Activated T-cell treated with anti-CD3 and anti-CD28 coated beads, Interleukin-2, amount 50 U/mL, for 48 hours (primary cell): Measurements from ENCODE around the gene FAP.

Experiments used
- DNase-seq, 2 experiments: peaks; one replicate each; pipeline ENCODE4 v3.0.0-alpha.2; 2020

Gene FAP

DNA sequence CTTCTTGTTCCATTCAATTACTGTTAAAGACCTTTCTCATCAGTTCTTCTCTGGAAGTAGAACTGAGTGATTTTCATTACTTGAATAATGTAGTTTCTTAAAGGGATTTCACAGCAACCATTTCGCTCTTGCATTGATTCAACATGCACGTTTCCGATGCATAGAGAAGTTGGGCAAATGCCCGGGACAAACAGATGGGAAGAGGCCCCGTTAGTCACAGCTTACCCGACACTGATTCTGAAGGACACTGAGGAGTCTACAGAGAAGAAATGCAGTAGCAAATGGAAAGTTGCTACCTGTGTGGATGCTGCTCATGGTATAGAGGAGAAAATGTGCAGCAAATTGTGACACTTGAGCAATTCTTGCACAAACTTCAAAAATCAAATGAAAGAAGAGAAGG is 58.9 kb downstream of the FAP start:
- no peak for DNase-seq

DNA sequence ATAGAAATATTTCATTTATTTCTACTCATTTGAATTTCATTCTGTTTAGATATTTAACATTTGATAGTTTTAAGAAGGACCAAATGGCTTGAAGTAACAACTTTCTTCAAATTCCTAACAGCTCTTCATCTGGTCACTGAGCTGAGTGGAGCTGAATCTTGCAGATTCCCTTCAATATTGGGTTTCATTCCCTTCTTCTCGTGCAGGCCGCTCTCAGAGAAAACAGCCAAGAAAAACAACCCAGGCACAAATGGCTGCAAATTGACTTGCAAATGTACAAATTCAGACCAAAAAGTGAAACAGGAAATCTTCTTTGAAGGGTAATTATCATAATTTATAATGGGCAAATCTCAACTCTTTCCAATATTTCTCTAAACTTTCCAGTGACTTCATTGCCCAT is 60.9 kb downstream of the FAP start:
- no peak for DNase-seq

DNA sequence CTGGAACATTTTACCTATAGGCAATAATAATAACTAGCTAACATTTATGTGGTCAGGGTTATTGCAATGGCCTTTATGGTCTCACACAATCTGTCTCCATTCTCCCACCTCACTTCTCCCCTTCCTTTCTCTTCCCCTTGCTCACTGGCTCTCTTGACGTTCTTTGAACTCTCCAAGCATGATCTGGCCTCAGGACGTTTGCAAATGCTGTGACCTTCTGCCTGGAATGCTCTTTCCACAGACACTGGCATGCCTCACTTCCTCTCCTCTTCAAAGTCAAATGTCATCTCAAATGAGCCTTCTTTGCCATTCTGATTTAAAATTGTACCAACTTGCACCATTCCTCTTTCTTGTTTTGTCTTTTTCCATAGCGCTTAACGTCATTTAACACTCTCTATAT is 65.9 kb downstream of the FAP start:
- DNase-seq = no peak

DNA sequence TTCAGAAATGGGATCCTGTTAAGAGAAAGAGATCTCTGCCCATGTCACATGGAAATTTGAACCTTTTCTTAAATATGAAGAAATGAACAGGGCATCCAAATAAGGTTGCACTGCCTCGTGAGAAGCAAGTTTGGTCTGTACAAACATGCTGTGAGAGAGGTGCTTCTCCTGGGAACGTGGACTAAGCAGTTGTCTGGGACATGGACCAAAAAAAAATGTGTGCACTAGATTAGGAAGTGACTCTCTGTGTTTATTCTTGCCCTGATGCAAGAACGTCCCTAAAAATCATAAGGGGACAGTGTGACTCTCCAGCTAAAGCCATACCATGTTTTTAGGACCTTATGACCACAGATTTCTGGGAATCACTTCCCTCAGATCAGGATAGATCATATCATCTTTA is 67.5 kb downstream of the FAP start:
- DNase-seq = no peak

DNA sequence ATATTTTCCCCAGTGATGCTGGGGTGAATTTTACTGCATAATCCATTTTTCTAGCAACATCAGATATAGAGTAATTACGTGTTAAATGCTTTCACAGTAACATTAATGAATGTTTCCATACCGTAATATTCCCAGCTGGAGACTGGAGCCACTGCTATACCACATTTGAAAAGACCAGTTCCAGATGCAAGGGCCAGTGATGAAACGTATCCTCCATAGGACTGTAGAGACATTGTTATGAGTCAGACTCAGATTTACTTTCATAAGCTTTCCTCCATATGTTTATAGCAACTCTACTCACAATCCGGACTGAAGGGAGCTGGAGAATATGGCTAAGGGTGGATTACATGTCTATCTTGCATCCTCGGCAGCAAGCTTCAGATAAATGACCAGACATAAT is 68.5 kb downstream of the FAP start:
- no peak for DNase-seq

DNA sequence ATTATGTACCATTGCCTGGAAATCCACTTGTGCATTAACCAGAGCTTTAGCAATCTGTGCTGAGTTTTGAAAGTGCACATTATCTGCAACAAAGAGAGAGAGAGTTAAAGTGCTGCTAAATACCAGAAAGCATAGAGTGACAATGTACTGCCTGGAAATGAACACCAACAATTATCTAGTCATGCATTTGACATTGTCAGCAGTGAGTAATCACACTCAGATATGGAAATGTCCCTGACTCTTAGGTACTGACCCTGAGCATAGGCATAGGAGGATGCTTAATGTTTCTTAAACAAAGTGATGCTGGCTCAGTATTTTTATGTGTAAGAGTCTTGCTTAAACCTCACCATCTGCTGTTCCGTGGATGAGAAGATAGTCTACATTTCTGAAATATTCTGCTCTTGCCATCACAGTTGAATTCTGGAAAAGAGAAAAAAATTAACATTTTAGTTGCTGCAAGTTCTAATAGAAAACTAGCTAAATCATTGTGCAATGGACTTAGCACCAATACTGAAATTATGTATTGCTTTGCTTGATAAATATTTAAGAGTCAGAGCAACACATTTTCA is 70.4 kb downstream of the FAP start:
- DNase-seq = no peak

DNA sequence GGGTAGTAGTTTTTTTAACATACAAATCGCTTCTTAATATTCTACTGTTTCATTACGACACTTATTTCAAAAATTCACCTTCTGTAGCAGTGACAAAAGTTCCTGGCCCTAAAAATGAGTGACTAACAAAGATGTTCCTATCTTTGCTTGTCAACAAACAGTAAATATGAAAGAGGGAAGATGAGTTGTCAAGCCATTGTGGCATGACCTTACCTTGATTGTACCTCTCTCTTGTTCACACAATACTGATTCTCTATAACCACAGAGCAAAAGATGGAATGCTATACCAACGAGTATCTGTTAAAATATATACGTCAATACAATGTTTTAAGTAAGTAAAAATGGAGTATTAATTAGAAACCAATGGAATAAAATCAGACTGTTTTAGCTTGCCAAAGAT is 76.5 kb downstream of the FAP start:
- no peak for DNase-seq

DNA sequence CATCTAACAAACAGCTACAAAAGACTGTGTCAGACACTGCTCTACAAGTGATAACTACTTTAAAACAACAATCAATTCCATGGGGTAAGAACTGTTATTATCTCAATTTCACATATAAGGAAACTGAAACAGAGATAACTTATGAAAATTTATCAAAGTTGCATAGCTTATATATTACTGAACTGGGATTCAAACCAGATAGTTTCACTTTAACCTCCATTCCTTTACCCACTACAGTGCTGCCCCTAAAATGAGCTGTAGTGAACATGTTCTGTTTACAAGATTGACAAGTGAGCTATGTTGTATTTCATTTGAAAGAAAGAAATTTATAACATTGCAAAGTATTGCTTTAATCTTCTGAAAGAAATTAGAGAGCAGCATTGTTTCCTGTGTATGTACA is 77.1 kb downstream of the FAP start:
- DNase-seq = no peak

DNA sequence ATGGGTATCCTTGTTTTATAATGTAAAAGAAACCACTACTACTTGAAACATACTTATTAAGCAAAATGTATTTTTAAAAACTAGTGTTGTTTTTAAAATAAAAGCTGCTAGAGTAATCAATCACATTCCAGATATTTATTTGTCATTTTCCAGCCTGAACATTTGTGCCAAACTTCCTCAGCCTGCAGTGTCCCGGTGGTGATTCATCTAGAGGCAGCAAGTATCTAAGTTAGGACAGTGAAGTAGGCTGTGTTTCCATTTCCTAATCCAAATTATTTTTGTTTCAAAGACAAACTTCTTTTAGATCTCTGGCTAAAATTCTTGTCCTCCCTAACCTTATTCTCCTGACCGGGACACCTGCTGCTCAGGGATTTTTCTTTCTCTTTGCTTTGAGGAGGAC is 78.4 kb downstream of the FAP start:
- no peak for DNase-seq

DNA sequence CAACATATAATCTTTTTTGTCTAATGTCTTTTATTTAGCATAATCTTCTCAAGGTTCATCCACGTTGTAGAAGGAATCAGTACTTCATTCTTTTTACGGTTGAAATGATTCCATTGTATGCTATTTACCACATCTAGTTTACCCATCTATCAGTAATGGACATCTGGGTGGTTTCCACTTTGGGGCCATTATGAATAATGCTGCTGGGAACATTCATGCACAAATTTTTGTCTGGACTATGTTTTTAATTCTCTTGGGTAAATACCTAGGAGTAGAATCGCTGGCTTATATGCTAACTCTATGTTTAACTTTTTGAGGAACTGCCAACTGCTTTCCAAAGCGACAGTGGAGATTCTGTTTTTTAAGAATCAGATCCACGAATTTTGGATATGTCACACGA is 83.8 kb downstream of the FAP start:
- no peak for DNase-seq

DNA sequence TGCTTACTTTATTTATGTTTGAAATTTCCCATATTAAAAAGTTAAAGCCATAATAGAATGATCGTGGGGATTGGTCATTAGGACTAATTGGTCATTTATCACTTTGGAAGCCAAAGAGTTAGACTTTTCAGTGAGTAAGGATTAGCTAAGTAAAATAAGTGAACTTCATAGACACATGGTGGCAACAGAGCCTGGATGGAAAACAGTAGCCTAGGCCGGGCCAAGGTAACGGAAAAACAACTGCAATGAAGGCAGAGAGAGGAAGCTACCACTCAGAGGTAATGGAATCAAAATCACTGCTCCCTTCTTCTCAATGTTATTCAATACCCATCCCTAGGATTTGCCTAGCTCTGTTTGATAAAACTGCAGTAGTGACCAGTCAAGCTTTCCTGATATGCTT is 87.1 kb downstream of the FAP start:
- DNase-seq = no peak

DNA sequence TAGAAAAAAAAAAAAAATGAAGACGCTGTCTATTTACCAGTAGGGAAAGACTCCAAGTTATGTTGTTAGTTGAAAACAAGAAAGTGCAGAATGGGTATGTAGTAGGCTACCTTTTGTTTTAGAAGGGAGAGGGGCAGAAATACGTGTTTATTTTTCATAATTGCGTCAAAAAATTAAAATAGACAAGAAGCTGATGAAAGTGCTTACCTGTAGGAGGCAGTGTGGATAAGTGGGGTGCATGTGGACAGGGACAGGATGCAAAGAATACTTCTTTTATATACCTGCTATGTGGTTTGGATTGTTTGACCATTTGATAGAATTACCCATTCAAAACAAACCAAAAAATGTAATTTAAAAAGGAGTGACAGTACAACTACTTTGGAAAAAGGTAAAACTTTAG is 88.2 kb downstream of the FAP start:
- no peak for DNase-seq

DNA sequence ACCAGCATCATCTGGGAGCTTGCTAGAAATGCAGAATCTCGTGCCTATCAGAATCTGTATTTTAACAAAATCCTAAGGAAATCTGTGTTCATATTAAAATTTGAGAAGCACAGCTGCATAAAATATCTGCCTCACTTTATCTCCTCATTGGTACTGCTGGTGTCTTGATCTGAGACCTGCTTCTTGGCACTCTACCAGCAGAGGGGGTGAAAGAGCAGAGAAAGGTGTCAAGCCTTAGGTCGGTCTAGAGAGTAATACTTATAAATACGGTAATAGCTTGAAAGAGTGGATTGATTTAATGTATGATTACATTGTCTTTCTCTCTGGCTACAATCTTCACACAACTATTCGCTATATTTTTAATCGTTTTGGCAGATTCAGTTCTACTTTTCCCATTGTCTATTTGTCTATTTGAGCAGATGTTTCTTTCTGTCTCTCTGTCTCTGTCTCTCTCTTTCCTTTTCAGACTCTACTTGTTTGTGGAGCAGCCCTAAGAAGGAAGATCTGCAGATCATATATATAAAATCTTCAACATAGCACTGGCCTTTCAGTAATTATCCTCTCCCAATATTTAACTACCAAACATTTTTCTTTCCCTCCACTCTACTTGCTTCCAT is 89.5 kb downstream of the FAP start:
- peak; percentile 71 for DNase-seq

DNA sequence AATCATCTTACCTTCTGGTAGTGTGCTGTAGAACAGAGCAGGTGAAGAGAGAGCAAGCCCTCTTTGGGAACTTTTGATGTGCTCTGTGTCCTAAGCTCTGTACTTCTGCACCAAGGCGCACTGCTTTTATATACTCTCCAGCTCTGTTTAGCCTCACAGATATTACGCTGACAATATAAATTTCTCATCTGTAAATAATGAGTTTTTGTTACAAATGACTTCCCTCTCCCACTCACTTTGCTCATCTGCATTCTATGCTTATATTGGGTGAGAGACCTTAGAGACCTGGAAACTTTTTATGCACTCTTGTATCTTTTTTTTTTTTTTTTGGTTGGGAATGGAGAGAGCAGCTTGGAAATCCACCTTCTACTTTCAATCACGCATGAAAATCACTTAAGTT is 91.1 kb downstream of the FAP start, which contains the start of gene GCG:
Gene GCG, minus strand, starts transcription at position 101 of the 400 bp plus-strand sequence. CDS start 3,069 bp downstream, outside the sequence.
- no peak for DNase-seq

DNA sequence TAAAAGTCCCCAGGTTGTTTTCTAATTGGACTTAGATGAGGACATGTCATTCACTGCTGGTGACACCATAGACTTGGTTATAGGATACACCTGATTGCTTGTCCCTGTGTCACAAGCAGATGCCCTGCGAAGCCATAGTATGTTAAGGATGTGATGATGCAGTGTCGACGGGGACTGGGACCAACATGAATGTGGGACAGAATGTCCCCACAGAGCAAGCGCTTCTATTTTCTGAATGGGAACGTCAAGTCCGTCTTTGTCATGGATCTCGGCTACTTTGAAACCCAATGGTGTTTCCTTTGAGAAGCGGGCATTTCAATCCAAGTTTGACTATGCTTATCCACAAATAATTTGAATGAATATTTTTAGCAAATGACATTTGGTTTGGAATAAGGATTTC is 93.3 kb downstream of the FAP start:
- no peak for DNase-seq

DNA sequence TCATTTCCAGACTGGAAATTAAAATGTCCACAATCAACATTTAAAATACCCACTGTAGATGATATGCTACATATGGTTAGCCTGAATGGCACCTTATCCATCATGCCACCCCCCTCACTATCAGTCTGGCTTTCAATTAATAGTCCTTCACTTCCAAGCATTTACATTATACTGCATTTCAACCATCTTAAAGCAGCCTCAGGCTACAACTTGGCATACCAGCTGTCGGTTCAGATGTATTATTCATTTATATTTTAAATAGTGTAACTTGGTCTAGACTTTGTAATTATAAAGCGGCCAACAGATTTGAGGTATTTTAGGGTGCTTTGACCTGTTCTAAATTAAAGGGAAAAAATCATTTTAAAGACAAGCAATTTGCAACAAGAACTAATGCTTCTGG is 93.8 kb downstream of the FAP start:
- no peak for DNase-seq

DNA sequence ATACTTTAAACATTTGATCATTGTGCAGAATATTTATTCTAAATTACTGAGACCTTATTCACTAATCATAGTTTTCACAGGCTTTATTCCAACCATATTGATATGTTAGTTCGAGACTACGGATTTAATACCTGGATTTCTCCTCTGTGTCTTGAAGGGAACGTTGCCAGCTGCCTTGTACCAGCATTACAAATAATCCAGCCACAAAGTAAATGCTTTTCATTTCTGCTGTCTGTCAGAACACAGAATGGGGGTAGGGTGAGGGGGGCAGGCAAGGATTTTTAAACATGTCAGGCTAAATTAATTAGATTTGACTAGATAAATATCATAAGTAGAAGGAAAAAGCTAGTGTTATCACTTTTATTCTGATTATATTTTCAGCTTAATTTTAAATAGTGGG is 94.3 kb downstream of the FAP start:
- no peak for DNase-seq

DNA sequence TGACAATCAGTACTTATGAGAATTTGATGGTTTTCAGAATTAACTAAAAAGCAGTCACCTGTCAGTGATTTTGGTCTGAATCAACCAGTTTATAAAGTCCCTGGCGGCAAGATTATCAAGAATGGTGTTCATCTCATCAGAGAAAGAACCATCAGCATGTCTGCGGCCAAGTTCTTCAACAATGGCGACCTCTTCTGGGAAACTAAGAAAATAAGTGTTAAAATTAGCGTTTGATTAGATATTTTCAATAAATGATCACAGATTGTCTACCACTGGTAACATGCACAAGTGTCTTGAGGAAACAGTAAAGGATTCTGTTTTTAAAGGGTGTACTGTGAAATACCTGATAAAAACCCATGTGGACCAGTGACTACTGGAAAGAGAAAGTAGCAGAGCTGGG is 99.3 kb downstream of the FAP start:
- DNase-seq = no peak

DNA sequence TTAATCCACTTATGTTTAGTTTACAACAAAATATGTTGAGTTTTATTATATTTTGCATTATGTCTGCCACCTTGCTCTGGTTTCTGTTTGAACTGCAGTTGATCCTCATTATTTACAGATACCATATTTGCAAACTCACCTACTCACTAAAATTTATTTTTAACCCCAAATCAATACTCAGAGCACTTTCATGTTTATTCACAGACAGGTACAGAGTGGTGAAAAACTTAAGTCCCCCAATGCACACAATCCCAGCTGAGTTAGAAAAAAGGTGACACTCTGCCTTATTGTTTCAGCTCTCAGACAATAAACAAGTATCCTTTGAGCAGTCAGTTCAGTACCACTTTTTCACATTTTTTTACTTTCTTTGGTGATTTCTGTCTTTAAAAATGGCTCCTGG is 104.9 kb downstream of the FAP start:
- DNase-seq = no peak

DNA sequence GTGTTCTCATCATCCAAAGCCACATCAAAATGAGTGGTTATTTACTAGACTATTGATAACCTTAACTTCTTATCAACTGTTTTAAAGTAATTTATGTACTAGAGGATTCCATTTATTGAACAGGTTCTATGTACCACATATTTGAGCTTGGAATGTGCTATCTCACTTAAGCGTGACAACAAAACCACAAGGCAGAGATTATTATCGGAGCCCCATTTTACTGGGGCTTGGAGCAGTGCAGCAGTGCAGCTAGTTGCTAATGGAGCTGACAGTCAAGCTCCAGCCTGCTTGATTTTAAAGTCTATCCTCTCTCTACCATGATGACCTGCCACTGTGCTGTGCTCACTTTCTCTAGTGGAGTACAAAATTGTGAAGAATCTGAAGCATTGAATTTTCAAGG is 115.8 kb downstream of the FAP start:
- no peak for DNase-seq

DNA sequence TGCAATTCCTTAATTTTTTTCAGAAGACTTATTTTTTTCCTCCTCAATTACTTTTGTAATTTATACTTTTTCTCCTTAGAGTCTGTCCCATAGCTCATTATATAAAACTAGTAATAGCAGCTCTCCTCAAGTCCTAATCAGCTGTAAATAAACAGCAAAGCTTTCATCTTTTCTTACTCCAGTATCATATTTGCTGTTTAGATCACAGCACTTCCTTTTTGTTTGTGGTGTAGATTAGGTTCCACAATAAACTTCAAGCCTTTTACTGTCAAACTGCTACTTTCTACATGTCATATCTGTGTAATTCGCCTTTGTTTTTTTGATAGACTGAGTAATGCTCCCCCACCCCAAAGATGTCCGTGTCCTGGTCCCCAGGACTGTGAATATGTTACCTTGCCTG is 116.7 kb downstream of the FAP start:
- DNase-seq = no peak

DNA sequence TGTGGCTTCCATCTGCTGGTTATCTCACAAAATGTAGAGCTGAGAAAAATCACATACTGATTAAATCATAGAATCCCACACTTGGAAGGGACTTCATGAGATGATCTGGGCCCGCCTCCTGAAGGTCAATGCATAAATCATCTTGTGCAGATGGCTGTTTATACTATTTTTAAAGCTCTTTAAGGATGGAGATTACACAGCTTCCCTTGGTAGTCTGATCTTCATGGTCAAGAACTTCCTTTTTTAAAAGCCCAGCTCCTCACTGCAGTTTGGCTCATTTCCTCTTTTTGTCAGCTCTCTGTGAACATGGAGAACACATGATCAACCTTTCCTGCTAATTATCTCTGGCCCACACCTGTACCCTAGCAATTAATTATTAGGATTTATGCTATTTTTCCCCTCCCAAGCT is 117.1 kb downstream of the FAP start:
- DNase-seq = no peak

DNA sequence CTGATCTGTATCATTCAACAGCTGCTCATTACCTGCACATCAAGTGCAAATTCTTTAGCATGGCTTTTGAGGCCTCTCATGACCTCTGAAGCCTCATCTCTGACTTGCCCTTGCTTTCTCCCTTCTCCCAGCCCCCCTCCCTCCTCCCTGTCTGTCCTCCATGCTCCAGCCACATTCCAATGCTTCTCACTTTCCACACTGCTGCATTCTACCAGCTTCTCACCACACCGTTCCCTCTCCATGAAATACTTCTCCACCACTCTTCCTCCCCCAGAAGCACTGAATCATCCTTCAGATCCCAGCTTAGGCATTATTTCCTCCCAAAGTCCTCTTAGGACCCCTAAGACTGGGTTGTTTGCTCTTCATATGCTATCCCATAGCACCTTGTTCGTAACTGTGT is 118.1 kb downstream of the FAP start:
- no peak for DNase-seq

DNA sequence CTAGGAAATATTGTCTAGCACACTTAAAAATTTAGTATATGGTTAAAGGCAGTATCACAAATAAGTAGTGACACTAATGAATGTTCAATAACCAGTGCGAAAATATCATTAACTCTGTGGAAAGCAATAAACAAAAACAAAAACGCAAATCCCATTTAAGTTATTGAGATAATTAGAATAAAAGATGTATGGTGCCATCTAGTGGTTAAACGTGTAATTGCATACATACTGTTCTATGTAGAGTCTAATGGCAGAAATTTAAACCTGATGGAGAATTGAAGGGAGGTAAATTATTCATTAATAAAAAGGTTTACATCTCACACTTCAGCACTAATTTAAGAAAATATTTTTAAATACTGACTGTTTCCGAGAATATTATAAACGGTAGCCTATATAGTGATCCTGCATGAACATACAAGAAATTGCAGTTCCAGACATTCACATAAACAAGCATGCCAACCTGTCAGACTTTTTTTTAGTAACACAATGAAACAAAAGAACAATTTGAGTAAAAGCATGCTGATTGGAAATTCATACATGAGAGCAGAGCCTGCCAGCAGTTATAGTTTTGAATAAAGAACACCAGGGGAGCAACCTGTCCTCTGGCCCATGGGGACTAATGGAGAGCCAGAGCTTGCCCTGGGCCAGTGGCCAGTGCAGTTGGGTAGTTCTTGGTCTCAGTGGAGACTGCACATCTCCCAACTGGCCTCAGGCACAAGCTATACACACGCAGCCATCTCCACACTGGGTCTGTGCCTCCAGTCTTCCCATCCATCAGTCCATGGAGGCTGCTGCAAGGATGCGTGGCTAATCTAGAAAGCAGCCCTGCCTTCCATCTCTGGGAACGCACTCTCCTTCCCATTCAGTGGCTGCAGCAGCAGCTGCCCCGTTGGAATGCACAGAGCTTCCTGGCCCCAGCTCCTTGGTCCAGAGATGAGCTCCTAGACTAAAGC is 119.2 kb downstream of the FAP start:
- no peak for DNase-seq
